Measurements from ENCODE around the gene ADCY10. TPM values are rescaled to one million over a fixed set of nuclear protein-coding genes. Genes with fewer than 3 reads are reported as not detected.
A peak's percentile ranks its signal among the peaks of the same experiment; 100 is the strongest.

Gene ADCY10
- total RNA-seq, 4 donors from 2014 or later: 0.07 to 1.2 TPM; not detected in 2

DNA sequence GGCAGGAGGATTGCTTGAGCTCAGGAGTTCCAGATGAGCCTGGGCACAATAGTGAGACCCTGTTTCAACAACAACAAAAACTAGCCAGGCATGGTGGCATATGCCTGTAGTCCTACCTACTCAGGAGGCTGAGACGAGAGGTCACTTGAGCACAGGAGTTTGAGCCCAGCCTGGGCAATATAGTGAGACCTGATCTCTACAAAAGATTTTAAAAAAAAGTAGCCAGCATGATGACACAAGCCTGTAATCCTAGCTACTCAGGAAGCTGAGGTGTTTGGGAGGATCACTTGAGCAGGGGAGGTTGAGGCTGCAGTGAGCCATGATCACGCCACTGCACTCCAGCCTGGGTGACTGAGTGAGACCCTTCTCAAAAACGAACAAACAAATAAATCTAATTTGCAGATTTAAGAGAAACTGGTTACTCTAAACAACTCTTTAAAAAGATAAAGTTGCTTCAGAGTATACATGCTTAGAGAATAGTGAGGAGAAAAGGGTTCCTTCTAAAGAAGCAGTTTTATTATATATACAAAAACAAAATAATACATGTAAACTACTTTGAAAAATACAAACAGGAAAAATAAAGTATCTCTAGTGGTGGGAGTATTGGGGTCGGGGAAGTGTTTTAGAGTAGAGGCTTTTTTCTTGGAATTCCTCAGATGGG is 88.4 kb downstream of the ADCY10 start:
- no peak for DNase-seq
- in situ Hi-C loops (cut with MboI; ENCODE audit: low sequenced_read_pairs in 4 of 4): no loop called here
- intact Hi-C loops (cut with DNase I; ENCODE audit: low total_unique reads): no loop called here

DNA sequence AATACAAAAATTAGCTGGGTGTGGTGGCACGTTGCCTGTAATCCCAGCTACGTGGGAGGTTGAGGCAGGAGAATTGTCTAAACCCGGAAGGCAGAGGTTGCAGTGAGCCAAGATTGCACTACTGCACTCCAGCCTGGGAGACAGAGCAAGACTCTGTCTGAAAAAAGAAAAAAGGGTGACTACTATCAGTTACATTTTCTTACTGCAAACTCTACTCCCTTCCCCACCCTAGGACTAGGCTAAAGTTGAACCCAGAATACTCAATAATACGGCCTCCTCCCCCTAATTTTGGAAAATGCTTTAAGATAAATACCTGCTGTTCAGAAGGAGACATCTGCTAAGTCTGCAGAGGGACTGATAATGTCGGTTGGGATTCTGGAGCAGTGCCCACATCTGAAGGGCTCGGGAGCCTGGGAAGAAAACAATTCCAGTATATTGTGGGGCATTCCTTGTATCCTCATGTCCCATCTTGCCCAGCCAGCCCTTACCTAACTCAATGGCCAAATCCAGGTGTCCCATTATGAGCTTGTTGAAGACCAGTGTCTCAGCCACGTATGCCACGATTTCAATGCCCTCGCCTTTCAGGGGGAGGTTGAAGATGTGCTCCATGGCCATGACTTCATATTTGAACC is 89.7 kb downstream of the ADCY10 start:
- intact Hi-C loops (cut with DNase I; ENCODE audit: low total_unique reads): loop anchor here (5.0 kb wide), 3 partner anchors 107 to 258 kb away; partner anchors contain the start of genes DCAF6 and MPC2
- Histone ChIP-seq H3K27me3 (no peaks in the 10 kb centered on the region), H3K4me1 (peaks cover 0 to 9% of the 10 kb centered on the region in 2 donors), H3K27ac (no peak overlapping the region), H3K4me3 (no peak overlapping the region), H3K36me3 (no peaks in the 10 kb centered on the region), H3K9me3 (no peaks in the 10 kb centered on the region)
- ATAC-seq (no peak), DNase-seq (no peak)
- in situ Hi-C loops (cut with MboI; ENCODE audit: low sequenced_read_pairs in 4 of 4): loop anchor here in 1 of 4 donors (25.0 kb wide), 2 partner anchors 212 to 263 kb away; no protein-coding TSS in a partner anchor
- TF ChIP-seq, protein P1, sequence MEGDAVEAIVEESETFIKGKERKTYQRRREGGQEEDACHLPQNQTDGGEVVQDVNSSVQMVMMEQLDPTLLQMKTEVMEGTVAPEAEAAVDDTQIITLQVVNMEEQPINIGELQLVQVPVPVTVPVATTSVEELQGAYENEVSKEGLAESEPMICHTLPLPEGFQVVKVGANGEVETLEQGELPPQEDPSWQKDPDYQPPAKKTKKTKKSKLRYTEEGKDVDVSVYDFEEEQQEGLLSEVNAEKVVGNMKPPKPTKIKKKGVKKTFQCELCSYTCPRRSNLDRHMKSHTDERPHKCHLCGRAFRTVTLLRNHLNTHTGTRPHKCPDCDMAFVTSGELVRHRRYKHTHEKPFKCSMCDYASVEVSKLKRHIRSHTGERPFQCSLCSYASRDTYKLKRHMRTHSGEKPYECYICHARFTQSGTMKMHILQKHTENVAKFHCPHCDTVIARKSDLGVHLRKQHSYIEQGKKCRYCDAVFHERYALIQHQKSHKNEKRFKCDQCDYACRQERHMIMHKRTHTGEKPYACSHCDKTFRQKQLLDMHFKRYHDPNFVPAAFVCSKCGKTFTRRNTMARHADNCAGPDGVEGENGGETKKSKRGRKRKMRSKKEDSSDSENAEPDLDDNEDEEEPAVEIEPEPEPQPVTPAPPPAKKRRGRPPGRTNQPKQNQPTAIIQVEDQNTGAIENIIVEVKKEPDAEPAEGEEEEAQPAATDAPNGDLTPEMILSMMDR (IDR thresholded peaks at IDR 0.05 in 4 of 5, conservative IDR thresholded peaks at IDR 0.05 in 1 of 5): no peak
- TF ChIP-seq POLR2A (IDR thresholded peaks at IDR 0.05): no peak

More for the DNA sequence above, 88.4 kb downstream of the ADCY10 start:
- H3K36me3 ChIP-seq: no peaks in the 10 kb centered on the region
- TF ChIP-seq, protein P1 (IDR thresholded peaks at IDR 0.05 in 4 of 5, conservative IDR thresholded peaks at IDR 0.05 in 1 of 5): no peak
- TF ChIP-seq POLR2A (IDR thresholded peaks at IDR 0.05): no peak
- H3K27me3 ChIP-seq: no peaks in the 10 kb centered on the region
- no peaks in the 10 kb centered on the region for H3K9me3 ChIP-seq
- no peak for ATAC-seq
- no peak overlapping the region for H3K4me3 ChIP-seq
- H3K27ac ChIP-seq: no peak overlapping the region
- peaks cover 0 to under 1% of the 10 kb centered on the region in 2 donors for H3K4me1 ChIP-seq

DNA sequence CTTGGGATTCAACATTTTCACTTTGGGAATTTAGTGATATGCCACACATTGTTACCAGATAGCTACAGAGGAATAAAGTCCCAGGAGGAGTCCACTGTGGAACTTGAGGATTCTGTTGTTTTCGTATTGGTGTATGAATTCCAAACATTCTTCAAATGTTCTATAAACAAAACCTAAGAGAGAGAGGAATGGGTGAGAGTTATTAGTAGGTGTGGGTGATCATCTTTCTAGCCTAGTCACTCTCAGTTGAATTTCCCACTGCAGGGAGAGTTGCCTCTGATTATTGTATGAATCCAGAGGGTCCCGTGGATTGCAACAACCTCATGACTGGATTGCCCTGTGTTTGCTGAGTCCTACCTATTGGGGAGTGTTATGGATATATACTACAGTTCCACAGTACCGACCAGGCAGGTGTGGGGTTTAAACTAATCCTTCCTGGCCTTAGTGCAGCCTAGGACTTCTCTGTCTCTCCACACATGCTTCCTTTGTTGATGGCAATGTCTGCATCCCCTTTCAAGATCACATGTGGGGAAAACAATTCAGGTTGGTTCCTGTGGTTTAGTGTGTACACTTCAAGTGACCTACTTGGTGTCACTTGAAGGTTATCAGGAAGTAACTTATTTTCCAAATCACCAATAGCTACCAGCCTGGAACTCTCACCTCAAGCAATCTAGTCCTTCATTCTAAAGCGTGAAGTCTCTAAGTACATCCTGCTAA is 91.8 kb downstream of the ADCY10 start:
- intact Hi-C loops (cut with DNase I; ENCODE audit: low total_unique reads) (loop anchor here (5.0 kb wide), 3 partner anchors 105 to 260 kb away; partner anchors contain the start of genes DCAF6 and MPC2), in situ Hi-C loops (cut with MboI; ENCODE audit: low sequenced_read_pairs in 4 of 4) (loop anchor here in 1 of 4 donors (25.0 kb wide), 2 partner anchors 210 to 265 kb away; no protein-coding TSS in a partner anchor)
- Histone ChIP-seq H3K36me3 (no peaks in the 10 kb centered on the region), H3K9me3 (no peaks in the 10 kb centered on the region), H3K27ac (no peak overlapping the region), H3K4me1 (peaks cover 0 to 9% of the 10 kb centered on the region in 2 donors), H3K4me3 (no peak overlapping the region), H3K27me3 (no peaks in the 10 kb centered on the region)
- no peak for DNase-seq
- TF ChIP-seq, protein P1 (IDR thresholded peaks at IDR 0.05 in 4 of 5, conservative IDR thresholded peaks at IDR 0.05 in 1 of 5): no peak
- TF ChIP-seq POLR2A (IDR thresholded peaks at IDR 0.05): no peak
- ATAC-seq: no peak

DNA sequence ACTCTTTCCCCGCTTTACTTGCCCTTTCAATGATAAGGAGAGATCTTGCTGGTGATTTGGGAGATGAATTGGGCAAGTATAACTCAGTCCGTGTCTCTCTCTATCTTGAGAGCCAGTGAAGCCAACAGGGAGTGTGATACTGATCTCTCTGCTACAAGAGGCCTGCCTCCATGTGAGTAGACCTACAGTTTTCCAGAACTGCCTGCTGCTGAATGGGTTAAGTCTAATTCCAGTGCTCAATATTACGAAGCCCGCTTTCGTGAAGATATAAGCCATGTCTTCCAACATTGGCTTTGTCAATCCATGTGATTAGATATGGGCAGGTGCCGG is 92.6 kb downstream of the ADCY10 start:
- H3K4me3 ChIP-seq: no peak overlapping the region
- in situ Hi-C loops (cut with MboI; ENCODE audit: low sequenced_read_pairs in 4 of 4): loop anchor here in 1 of 4 donors (25.0 kb wide), 2 partner anchors 209 to 266 kb away; no protein-coding TSS in a partner anchor
- TF ChIP-seq, protein P1 (IDR thresholded peaks at IDR 0.05 in 4 of 5, conservative IDR thresholded peaks at IDR 0.05 in 1 of 5): no peak
- no peak for TF ChIP-seq POLR2A (IDR thresholded peaks at IDR 0.05)
- intact Hi-C loops (cut with DNase I; ENCODE audit: low total_unique reads): loop anchor here (5.0 kb wide), 3 partner anchors 104 to 261 kb away; partner anchors contain the start of genes DCAF6 and MPC2
- no peaks in the 10 kb centered on the region for H3K9me3 ChIP-seq
- peaks cover 0 to 9% of the 10 kb centered on the region in 2 donors for H3K4me1 ChIP-seq
- H3K36me3 ChIP-seq: no peaks in the 10 kb centered on the region
- DNase-seq (no peak), ATAC-seq (no peak)
- H3K27me3 ChIP-seq: no peaks in the 10 kb centered on the region
- peak overlapping the region in 2 of 4 donors; percentile 79 to 82 for H3K27ac ChIP-seq

Measured in gastrocnemius medialis (tissue), 4 donors.